Colonic mucosa (tissue), 4 donors: Measurements from ENCODE around the gene ZMIZ1. TPM values are rescaled to one million over a fixed set of nuclear protein-coding genes. Genes with fewer than 3 reads are reported as not detected.
A peak's percentile ranks its signal among the peaks of the same experiment; 100 is the strongest.

Source experiments
- DNase-seq: peaks from one replicate; pipeline ENCODE4 v3.0.0-alpha.2; 2020
- H3K27ac ChIP-seq: fragments of 200-600 bp; one replicate; pipeline ENCODE4 v1.8.0; 2021
- H3K27me3 ChIP-seq: fragments of 200-600 bp; one replicate; pipeline ENCODE4 v1.8.0; 2021
- H3K36me3 ChIP-seq: fragments of 200-600 bp; one replicate; pipeline ENCODE4 v1.8.0; 2021
- H3K4me1 ChIP-seq: fragments of 200-600 bp; one replicate; pipeline ENCODE4 v1.8.0; 2021; ENCODE audit warnings: mild to moderate bottlenecking
- H3K4me3 ChIP-seq: fragments of 200-600 bp; one replicate; pipeline ENCODE4 v1.8.0; 2021
- H3K9ac ChIP-seq, 2 donors: one replicate each; pipeline ENCODE4 v1.7.0; 2013; ENCODE audit warnings: control low read depth in 2 of 2, low read depth in 2 of 2, low read length in 2 of 2
- H3K9me3 ChIP-seq: fragments of 200-600 bp; one replicate; pipeline ENCODE4 v1.8.0; 2021
- CTCF ChIP-seq: fragments of 200-600 bp; IDR thresholded peaks from one replicate; pipeline ENCODE4 v1.8.0; 2022; ENCODE audit warnings: antibody characterized with exemption, mild to moderate bottlenecking
- intact Hi-C: fragments of 100-400 bp; cut with DNase I; formaldehyde crosslinking; loops from one replicate; pipeline ENCODE4 v1.14.1; 2022
- total RNA-seq, 2 donors: library from RNA; stranded (reverse); fragmentation: NEBNext Ultra II Directional in 1 of 2; extraction: Animal tissue kit (Norgen Biotek cat#: 25700) in 1 of 2; gene quantifications; one replicate each; pipeline ENCODE4 v1.2.1, GENCODE V29; 2021
- donor health status: healthy.
- donor health status: DM: no; HTN: no; CAD: no.
- donor health status: DM: no; HTN: no; CAD: no.

Gene ZMIZ1
- total RNA-seq, 2 donors from 2014 or later: 51.0 to 54.0 TPM

- Histone ChIP-seq H3K4me3 (no peak overlapping the region), H3K27me3 (no peaks in the 10 kb centered on the region), H3K27ac (no peak overlapping the region), H3K36me3 (no peaks in the 10 kb centered on the region), H3K9me3 (no peaks in the 10 kb centered on the region), H3K9ac (no peak overlapping the region), H3K4me1 (peaks cover 7% of the 10 kb centered on the region)
- no peak for TF ChIP-seq CTCF
- DNase-seq: no peak
- intact Hi-C loops: no loop called here
These were observed 251.6 kb downstream of the ZMIZ1 start for GRCh38 chr10:79320316-79320715.

GRCh38 chr10:79320820-79321493 is 252.2 kb downstream of the ZMIZ1 start:
- TF ChIP-seq CTCF: no peak
- no peaks in the 10 kb centered on the region for H3K27me3 ChIP-seq
- DNase-seq: no peak
- H3K27ac ChIP-seq: no peak overlapping the region
- H3K4me1 ChIP-seq: peaks cover 7% of the 10 kb centered on the region
- H3K36me3 ChIP-seq: no peaks in the 10 kb centered on the region
- no peak overlapping the region for H3K4me3 ChIP-seq
- no peak overlapping the region for H3K9ac ChIP-seq
- no peaks in the 10 kb centered on the region for H3K9me3 ChIP-seq
- intact Hi-C loops: no loop called here

- Histone ChIP-seq H3K27me3 (no peaks in the 10 kb centered on the region), H3K9me3 (no peaks in the 10 kb centered on the region), H3K36me3 (no peaks in the 10 kb centered on the region), H3K9ac (no peak overlapping the region), H3K4me1 (peaks cover 7% of the 10 kb centered on the region), H3K27ac (no peak overlapping the region), H3K4me3 (no peak overlapping the region)
- intact Hi-C loops: no loop called here
- TF ChIP-seq CTCF: no peak
- no peak for DNase-seq
These were observed 252.7 kb downstream of the ZMIZ1 start for GRCh38 chr10:79321494-79321882.

GRCh38 chr10:79321951-79322350 is 253.2 kb downstream of the ZMIZ1 start:
- no peak overlapping the region for H3K9ac ChIP-seq
- no peaks in the 10 kb centered on the region for H3K9me3 ChIP-seq
- H3K4me1 ChIP-seq: peaks cover 7% of the 10 kb centered on the region
- no peak overlapping the region for H3K4me3 ChIP-seq
- intact Hi-C loops: no loop called here
- no peaks in the 10 kb centered on the region for H3K27me3 ChIP-seq
- no peak for TF ChIP-seq CTCF
- no peak for DNase-seq
- H3K36me3 ChIP-seq: no peaks in the 10 kb centered on the region
- no peak overlapping the region for H3K27ac ChIP-seq

- H3K9ac ChIP-seq: no peak overlapping the region
- H3K27ac ChIP-seq: peak overlapping the region; percentile 28
These were observed 254.1 kb downstream of the ZMIZ1 start for GRCh38 chr10:79322616-79323543.

More at GRCh38 chr10:79322616-79323543, 254.1 kb downstream of the ZMIZ1 start:
- no peak overlapping the region for H3K4me3 ChIP-seq
- DNase-seq: peak; percentile 61
- intact Hi-C loops: no loop called here
- no peak for TF ChIP-seq CTCF
- H3K4me1 ChIP-seq: peaks cover 7% of the 10 kb centered on the region
- no peaks in the 10 kb centered on the region for H3K36me3 ChIP-seq
- H3K9me3 ChIP-seq: no peaks in the 10 kb centered on the region
- no peaks in the 10 kb centered on the region for H3K27me3 ChIP-seq
